Stimulated activated CD4-positive, alpha-beta T cell treated with anti-CD3 and anti-CD28 coated beads, TNF-alpha, amount 100 ng/mL, for 24 hours (primary cell): ENCODE results near the gene ADAMTS16.
A peak's percentile ranks its signal among the peaks of the same experiment; 100 is the strongest.
"Not testable (repeated sequence)": the region's sequence is repeated elsewhere in the genome, so short reads cannot be mapped to it uniquely, and the experiment has no call there.

Experiments used
- DNase-seq, 3 experiments: peaks; one replicate each; pipeline ENCODE4 v3.0.0-alpha.2; 2020; ENCODE audit warnings: low read depth in 3 of 3

ADAMTS16 gene

GRCh38 chr5:5139777-5140478 lies at the start of gene ADAMTS16:
Gene ADAMTS16 (plus strand): TSS chr5:5140330. CDS start chr5:5140468, 138 bp downstream.
- DNase-seq, result no peak

GRCh38 chr5:5092149-5092548 lies 48.0 kb upstream of the ADAMTS16 start:
- DNase-seq, result no peak

GRCh38 chr5:5100635-5101034 lies 39.5 kb upstream of the ADAMTS16 start:
- no peak for DNase-seq

GRCh38 chr5:5101676-5102075 lies 38.5 kb upstream of the ADAMTS16 start:
- no peak for DNase-seq

- DNase-seq, result no peak
These were observed 36.9 kb upstream of the ADAMTS16 start for GRCh38 chr5:5103245-5103644.

- no peak for DNase-seq
These were observed 35.6 kb upstream of the ADAMTS16 start for GRCh38 chr5:5104550-5104949.

GRCh38 chr5:5105531-5105930 lies 34.6 kb upstream of the ADAMTS16 start:
- no peak for DNase-seq

- no peak for DNase-seq
These were observed 23.2 kb upstream of the ADAMTS16 start for GRCh38 chr5:5116956-5117355.

- no peak for DNase-seq
These were observed 17.4 kb upstream of the ADAMTS16 start for GRCh38 chr5:5122776-5123175.

GRCh38 chr5:5124231-5124630 lies 15.9 kb upstream of the ADAMTS16 start:
- no peak for DNase-seq

GRCh38 chr5:5126444-5126843 lies 13.7 kb upstream of the ADAMTS16 start:
- DNase-seq, result no peak

GRCh38 chr5:5128766-5129165 lies 11.4 kb upstream of the ADAMTS16 start:
- no peak for DNase-seq

GRCh38 chr5:5132234-5132633 lies 7.9 kb upstream of the ADAMTS16 start:
- no peak for DNase-seq

- no peak for DNase-seq
These were observed 7.3 kb upstream of the ADAMTS16 start for GRCh38 chr5:5132693-5133295.

GRCh38 chr5:5134107-5134506 lies 6.0 kb upstream of the ADAMTS16 start:
- no peak for DNase-seq

- no peak for DNase-seq
These were observed 4.0 kb upstream of the ADAMTS16 start for GRCh38 chr5:5135957-5136676.

GRCh38 chr5:5137851-5138250 lies 2.3 kb upstream of the ADAMTS16 start:
- DNase-seq, result not testable (repeated sequence)

GRCh38 chr5:5139336-5139776 lies 774 bp upstream of the ADAMTS16 start:
- no peak for DNase-seq

- no peak for DNase-seq
These were observed 579 bp downstream of the ADAMTS16 start for GRCh38 chr5:5140479-5141338.

- no peak for DNase-seq
These were observed 1.1 kb downstream of the ADAMTS16 start for GRCh38 chr5:5141339-5141599.

GRCh38 chr5:5141625-5142525 lies 1.7 kb downstream of the ADAMTS16 start:
- peak; percentile 15 to 26 (median 22) for DNase-seq
